Measurements from ENCODE around the gene TRIM14.
"Not testable (repeated sequence)": the region's sequence is repeated elsewhere in the genome, so short reads cannot be mapped to it uniquely, and the experiment has no call there.

Gene TRIM14

DNA sequence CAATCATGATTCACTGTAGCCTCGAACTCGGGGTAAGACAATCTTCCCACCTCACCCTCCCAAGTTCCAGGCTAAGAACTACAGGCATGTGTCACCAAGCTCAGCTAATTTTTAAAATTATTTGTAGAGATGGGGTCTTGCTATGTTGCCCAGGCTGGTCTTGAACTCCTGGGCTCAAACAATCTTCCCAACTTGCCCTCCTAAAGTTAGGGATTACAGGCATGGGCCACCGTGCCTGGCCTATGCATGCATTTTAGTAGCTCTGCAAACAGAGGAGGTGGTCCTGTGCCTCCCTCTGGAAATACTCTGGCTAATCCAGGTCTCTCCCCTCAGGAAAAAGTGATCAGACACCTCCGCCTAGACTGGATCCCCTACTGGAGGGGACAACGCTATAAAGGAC lies 21.5 kb upstream of the TRIM14 start:
- no peak for DNase-seq

DNA sequence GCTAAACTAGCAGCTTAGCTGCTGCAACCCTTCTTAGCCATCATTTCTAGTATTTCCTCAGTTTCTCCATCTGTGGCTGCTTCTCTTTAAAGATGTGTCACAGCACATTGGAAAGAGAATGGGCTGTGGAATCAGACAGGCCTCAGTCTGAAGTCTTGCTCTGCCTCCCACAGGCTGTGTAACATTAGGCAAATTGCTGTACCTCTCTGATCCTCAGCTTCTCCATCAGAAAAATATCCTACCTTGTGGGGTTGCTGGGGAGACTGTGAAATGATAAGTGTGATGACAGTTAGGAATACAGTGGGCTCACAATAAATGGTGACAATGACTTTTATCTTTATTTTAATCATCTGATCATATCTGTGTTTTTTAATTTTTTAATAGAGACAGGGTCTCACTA lies 17.5 kb upstream of the TRIM14 start:
- DNase-seq, result no peak

DNA sequence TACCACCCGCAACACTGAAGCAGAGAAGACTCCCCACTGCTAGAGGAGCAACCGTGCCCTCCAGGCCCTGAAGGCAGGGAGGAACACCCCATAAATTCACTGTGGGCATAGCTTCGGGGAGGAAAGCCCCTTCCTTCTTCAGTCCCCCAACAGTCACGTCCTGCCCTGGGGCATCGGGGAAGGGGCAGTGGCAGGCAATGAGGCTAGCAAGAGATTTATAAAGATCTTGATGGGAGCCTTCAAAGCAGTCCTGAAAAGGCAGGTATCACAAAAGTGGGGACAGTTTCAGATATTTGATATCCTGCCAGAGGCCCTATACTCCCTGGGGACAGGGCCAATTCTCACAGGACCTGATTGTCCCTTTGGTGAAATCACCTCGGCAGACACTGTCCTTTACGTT lies 16.9 kb upstream of the TRIM14 start:
- DNase-seq, result no peak

DNA sequence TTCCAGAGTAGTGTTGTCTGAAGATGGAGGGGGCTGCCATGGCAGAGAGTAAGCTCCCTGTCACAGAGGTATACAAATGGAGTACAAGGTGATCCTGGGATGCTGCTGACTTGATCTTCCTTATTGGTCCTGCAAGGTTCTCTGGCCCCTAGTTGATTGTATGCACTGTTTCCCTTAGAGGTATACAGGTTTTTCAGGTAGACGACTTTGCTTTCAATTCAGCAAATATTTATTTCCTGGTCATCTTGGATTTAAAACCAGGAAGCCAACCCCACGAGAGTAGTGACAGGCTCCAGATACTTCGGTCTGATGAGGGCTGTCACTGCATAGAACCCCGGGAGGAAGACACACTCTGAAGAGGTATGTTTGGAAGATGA lies 16.5 kb upstream of the TRIM14 start:
- no peak for DNase-seq

DNA sequence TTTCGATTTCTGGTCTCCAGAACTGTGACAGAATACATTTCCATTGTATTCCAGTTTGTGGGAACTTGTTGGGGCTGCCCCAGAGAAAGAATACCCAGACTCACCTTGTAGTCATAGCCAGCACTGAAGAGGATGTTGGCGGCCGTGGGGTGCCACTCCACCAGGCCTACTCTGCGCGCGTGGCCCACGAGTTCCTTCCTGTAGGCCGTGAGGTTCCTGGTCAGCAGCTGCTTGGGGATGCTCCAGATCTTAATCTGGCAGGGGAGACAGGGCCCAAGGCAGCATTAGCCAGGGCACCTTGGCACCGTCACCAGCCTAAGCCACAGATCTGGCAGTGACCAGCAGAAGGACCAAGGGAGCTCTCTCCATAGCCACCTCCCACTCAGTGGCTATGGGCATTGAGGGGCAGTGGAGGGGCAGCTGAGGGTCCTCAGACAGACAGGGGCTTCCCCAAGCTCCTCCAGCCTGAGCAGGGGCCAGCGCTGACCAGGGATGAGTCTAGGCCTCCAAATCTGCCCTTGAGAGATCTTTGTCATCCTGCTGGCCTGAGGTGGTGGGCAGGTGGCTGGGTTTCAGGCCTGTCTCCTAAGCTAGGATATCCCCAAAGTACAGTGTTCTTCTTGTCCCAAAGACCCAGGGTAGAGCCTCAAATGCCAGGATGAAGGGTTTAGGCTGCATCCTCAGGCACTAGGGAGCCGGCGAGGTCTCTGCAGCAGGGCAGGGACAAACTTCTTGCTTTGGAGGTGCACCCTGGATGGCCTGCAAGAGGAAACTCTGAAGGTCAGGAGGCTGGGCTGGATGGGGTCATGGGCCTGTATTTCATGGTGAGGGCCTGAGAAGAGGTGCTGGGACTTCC lies 15.9 kb upstream of the TRIM14 start:
- DNase-seq, result no peak

DNA sequence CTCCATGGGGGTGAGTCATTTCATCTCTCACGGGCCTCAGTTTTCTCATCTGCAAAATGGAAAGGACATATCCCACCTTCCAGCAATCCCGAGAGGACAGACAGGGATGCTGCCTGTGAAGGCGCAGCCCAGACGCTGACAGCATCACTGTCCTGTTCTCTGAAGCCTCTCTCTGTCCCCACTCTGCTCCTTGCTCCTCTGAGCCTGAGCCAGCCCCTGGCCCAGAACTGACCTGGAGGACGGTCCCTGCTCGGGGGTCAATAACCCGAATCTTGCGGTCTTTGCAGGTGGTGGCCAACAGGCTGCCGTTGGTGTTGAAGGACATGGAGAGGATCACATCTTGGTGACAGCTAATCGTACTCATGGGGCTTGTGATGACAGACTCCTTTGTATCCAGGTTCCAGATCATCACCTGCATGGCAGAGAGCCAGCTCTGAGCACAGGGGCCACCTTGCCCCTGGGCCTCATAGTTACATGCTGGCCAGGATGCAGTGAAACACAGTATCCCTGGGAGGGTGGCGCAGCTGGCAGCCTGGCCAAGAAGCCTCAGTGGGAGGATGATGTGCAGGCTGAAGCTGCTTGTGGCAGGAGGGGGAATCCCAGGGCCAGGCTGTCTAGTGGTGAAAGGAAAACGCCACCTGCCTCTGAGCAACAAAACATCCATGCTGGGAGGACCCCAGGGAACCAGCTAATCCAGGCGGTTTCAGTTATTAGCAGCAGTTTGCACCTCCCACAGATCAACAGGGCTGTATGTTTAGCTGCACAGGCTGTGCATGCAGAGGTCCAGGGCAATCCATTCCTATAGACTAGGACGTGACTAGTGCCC lies 14.0 kb upstream of the TRIM14 start:
- DNase-seq, result no peak

DNA sequence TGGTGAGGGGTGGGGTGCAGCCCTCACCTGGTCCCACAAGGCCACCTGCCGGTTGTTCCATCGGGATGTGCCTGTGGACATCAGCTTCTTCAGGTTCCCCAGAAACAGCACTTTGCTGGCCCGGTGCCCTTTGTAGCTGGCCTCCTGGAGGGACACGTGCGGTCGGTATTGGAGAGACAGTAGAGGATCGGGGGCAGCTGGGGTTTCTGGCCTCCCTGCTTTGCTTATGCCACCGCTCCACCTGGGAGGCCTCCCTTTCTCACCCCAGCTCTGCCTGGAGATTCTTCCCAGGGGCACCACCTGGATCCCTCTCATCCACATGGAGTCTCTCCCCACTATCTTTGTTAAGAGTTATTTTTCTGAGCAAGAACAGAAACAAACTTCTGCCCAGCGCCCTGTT lies 13.1 kb upstream of the TRIM14 start:
- DNase-seq, result no peak

DNA sequence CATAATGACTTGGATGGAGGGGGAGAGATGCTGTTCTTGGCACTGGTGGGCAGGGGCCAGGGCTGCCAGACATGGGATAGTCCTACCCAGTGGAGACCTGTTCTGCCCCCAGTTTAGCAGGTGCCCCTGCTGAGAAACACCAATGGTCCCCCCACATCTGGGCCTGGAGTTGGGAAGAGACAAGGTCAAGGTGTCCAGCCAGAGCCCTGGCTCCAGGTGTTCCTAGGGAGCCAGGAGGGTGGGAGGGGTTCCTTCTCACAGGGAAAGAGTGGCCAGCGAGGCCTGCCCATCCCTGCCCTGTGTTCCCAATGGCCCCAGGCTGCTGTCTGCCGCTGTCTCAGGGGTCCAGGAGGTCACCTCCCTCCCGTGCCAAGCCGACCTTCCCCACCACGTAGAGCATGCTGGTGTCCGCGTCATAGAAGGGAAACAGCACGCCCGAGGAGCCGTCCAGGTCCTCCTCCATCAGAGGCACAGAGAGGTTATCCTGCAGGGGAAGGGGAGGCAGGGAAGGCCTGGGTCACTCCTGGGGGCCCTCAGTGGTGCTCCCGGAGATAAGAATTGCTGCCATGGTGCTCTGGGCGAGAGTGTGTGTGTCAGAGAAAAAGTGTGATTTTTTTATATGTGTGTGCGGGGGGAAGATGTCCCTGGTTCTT lies 11.7 kb upstream of the TRIM14 start:
- DNase-seq, result no peak

DNA sequence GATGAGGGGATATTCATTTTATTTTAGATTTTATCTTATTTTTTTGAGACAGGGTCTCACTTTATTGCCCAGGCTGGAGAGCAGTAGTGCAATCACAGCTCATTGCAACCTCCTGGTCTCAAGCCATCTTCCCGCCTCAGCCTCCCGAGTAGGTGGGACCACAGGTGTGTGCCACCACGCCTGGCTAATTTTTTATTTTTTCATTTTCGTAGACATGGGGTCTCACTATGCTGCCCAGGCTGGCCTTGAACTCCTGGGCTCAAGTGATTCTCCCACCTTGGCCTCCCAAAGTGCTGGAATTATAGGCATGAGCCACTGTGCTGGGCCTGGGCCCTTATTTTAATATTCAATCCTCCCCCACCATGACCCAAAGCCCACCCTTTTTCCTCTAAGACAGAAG lies 11.0 kb upstream of the TRIM14 start:
- not testable (repeated sequence) for DNase-seq

DNA sequence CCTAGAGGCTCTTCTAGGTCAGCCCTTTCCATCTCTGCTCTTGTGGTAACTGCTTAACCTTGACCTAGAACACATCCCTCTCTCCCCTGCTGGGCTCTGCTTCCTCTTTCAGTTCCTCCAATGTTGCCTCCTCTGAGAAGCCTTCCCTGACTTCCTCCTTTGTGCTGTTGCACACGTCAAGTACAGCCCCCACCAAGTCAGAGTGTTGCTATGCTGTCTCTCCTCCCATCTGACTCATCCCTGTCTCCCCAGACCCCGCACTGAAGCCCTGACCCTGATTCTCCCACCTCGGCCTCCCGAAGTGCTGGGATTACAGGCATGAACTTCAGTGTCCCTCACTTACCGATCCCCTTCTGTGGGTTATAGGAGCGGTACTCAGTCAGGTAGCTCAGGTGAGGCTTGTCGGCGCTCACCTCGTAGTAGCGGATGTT lies 10.4 kb upstream of the TRIM14 start:
- no peak for DNase-seq

DNA sequence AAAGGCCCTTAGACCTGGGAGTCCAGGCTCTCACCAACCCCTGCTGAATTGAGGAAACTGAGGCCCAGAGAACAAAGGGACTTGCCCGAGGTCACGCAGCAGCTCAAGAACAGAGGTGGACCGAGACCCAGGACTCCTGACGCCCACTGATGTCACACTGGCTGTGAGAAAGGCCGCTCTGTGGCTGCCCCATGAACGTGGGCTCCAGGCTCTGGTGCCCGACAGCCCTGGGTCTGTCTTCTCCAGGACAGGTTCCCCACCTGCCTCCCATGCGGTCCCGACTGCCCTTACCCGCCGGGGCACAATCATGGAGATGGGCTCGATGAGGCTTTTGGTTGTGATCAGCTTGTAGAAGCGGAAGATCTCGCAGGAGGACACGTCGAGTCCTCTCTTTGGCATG lies 9.3 kb upstream of the TRIM14 start:
- no peak for DNase-seq

DNA sequence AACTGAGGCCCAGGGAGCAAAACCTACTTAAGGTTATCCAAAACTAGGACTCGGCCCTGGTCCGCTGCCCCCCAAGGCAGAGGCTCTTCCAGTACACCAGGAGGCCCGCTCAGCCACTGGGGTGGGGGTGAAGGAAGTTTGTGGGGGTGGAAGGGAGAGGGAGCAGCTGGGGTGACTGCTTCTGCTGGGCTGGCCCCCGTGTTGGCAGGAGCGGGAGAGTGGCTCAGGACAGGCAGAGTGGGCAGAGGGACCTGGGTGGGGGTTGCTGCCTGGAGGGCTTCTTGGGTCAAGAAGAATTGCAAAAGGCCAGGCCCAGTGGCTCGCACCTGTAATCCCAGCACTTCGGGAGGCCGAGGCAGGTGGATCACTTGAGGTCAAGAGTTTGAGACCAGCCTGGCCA lies 8.2 kb upstream of the TRIM14 start:
- no peak for DNase-seq

DNA sequence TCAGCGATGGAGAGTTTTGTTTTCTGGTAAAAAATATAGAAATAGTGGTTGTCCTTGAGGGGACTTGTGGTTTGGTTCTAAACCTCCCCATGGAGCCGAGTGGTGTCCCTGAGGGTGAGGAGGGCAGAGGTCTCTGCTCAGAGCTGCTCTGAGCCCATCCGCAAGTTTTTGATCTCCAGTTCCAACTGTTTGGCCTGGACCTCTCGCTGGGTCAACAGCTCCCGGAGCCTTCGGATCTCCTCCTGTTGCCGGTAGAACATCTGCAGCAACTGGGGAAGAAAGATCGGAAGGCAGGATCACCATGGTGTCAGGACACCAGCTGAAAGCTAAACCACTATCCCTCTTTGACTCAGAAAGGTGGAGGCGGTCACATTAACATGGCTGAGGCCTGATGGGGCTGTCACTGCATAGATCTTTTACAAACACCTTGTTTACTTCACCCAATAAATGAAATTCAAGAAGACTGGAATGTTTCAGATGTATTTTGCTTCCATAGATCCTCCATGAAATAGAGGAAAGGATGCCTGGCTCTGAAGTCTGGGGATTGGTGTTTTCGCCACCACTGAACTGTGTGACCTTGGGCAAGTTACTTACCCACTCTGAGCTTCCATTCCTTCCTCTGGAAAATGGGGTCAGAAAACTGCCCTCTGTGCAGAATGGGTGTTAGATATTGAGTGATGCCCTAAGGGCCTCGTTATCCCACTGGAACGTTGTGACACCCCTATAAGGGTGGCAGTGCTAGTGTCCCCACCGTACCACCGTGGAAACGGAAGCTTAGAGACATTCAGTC lies 5.8 kb upstream of the TRIM14 start:
- no peak for DNase-seq

DNA sequence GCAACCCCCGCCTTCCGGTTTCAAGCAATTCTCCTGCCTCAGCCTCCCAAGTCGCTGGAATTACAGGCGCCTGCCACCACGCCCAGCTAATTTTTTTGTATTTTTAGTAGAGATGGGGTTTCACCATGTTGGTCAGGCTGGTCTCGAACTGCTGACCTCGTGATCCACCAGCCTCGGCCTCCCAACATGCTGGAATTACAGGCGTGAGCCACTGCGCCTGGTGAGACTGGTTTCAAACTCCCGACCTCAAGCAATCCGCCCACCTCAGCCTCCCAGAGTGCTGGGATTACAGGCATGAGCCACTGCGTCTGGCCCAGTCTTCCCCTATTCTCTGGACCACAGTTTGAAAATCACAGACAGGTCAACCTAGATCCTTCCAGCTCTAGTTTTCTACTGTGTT lies 5.1 kb upstream of the TRIM14 start:
- not testable (repeated sequence) for DNase-seq

DNA sequence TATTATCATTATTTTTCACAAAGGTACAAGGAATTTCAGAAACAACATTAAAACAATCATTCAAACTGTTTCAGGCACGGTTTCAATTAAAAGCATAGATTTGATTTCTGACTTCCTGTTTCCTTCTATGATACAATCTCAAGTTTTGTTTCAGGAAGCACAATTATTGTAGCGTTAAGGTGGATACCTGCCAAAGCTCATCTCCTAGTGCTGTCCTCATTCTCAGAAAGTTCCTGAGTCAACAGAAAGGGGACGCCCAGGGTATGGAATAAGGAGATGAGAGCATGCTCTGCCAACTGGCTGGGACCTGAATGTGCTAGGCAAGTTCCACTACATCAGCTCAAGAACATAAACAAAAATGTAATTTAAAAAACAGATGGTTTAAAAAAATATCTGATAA lies 2.0 kb upstream of the TRIM14 start:
- no peak for DNase-seq

DNA sequence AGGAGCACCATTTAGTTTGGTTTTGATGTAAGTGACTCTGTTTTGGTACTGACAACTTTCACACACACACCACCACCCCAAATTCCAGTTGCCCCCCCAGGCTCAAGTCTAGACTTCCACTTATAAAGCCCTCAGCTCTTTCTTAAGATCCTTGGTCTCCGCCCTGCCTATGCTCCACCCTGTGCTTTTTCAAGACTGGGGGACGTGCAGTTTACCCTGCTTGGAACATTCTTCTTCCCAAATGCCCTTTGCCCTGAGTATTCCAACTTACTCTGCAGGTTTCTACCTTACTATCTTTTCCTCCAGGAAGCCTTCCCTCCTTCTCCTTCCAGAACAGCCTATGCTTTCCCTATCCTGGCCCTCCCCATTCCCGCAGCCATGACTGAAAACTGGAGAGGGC lies 1.5 kb upstream of the TRIM14 start:
- no peak for DNase-seq

DNA sequence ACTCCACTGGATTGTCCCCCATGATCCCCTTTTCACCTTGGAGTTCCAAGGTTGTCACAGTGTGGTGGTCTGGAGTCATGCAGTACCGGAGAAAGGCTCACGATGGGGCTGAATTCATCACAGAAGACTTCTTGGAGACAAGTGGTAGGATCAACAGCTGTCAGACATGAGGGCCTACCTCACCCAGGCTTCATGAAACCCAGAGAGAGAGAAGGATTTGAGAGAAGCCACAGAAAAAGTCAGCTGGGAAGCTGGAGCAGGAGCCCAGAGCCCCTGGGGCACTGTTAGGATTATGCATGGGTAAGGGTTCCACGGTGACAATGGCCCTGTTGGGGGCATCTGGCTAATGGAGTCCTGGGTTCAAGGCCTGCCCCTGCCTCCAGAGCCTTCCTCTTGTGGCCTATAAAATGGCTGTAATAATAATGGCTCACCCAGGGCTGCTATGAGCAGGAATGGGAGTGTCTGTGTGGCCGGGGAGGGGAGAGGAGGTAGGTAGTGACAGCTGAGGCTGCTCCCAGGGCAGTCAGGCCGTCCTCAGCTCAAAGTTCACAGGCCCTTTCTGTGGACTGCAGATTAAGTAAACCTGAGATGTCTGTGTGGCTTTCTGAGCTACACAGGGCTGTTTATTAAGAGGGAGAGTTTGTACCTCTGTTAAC lies 910 bp downstream of the TRIM14 start:
- peak; percentile 67 for DNase-seq

DNA sequence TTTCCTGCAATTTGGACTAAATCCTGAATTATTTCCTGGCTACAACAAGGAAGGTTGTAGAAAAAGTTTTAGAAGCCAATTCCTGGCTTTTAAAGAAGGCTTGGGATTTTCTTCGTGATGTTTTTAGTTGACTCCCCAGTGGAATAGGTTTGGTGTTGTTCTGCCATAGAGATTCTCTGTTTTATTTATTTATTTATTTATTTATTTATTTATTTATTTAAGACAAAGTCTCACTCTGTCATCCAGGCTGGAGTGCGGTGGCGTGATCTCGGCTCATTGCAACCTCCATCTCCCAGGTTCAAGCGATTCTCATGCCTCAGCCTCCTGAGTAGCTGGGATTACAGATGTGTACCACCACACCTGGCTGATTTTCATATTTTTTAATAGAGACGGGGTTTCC lies 1.9 kb downstream of the TRIM14 start:
- not testable (repeated sequence) for DNase-seq

DNA sequence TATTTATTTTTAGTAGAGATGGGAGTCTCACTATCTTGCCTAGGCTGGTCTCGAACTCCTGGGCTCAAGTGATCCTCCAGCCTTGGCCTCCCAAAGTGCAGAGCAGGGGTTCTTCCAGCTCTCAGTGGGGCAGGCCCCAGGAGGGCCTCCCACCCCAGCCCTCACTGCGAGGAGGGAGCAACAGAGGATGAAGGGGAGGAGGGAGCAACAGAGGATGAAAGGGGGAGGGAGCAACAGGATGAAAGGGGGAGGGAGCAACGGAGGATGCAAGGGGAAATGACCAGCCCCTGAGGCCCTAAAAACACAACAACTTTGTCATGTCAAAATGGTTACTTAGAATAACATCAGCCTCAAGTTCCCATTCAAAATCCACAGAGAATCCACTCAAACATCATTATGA lies 10.0 kb downstream of the TRIM14 start:
- peak; percentile 29 for DNase-seq

DNA sequence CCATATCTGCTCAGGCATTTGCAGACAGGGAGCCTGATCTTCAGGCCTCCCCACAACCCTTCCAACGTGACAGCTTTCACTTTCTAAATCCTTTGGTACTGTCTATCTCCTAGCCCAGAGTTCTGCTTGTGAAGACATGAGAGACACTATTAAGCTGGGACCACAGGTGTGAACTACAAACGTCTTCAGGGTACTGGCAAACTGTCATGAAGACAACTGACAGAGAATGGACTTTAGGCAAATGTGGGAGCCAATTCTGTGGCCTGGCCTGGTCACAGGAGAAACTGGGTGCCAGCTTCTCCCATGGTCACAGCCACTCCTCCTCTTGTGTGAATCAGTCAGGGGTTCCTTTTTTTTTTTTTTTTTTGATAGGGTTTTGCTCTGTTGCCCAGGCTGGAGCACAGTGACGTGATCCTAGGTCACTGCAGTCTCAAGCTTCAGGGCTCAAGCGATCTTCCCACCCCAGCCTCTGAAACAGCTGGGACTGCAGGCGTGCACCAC lies 10.4 kb downstream of the TRIM14 start:
- peak; percentile 68 for DNase-seq

DNA sequence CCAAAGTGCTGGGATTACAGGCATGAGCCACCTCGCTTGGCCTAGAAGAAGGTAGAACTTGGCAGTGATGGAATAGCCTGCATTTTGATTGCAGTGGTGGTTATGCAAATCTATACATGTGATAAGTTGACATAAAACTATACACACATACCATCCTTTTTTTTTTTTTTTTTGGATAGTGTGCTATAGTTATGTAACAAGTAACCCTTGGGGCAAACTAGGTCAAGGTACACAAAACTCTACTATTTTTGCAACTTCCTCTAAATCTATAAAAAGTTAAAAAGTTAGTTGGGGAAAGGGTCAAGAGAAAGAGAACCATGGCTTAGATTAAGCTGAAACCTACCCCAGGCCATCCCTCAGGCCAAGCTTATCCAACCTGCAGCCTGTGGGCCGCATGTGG lies 11.1 kb downstream of the TRIM14 start:
- no peak for DNase-seq

DNA sequence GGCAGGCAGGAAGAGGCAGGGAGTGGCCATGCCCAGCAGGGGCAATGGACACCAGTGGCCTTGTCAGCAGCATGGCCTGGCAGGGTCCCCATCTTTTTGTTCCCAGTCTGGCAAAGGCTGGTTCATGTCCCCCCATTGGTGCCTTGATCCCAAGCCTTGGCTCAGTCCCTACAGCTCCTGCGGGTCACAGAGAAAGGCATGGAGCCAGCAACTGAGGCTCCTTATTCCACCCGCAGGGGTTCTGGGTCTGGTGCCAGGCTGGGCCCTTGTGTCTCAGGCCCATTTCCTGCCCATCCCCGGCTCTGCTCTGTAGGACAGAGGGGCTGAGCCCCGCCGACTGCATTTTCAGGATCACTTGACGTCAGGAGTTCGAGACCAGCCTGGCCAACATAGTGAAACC lies 14.0 kb downstream of the TRIM14 start:
- no peak for DNase-seq

Measured in activated CD4-positive, alpha-beta T cell treated with anti-CD3 and anti-CD28 coated beads, Interleukin-10, Interleukin-2, amounts not matched to agents 100 ng/mL and 50 ng/mL, durations not matched to agents 16 hours and 8 hours (primary cell).